ENCODE results near the gene OSM. TPM values are rescaled to one million over a fixed set of nuclear protein-coding genes. Genes with fewer than 3 reads are reported as not detected.

OSM gene
- polyA plus RNA-seq, 1 donor (not counting 4 experiments of a cell fraction or from before 2014, with no cell fraction given): not detected

GRCh38 chr22:30308093-30308492 lies 41.4 kb upstream of the OSM start:
- Histone ChIP-seq H3K4me2 (ENCODE audit: control insufficient read depth, extremely low read depth, insufficient read depth, low read depth, low read length) (no peak overlapping the region), H3K79me2 (ENCODE audit: control insufficient read depth, insufficient read depth, low read length) (peaks cover 41% of the 10 kb centered on the region), H4K20me1 (ENCODE audit: control insufficient read depth, extremely low read depth, insufficient read depth, low read length) (peaks cover 13% of the 10 kb centered on the region), H3K9me3 (ENCODE audit: control insufficient read depth, low read depth, low read length) (no peaks in the 10 kb centered on the region), H3K9me1 (ENCODE audit: control insufficient read depth, extremely low read depth, insufficient read depth, low read length) (peaks cover 17% of the 10 kb centered on the region), H2AFZ (ENCODE audit: control insufficient read depth, low read length) (no peak overlapping the region), H3K27ac (ENCODE audit: control insufficient read depth, insufficient read depth, low read length) (no peak overlapping the region), H3K36me3 (ENCODE audit: control insufficient read depth in 2 of 2, extremely low read depth in 1 of 2, insufficient read depth in 2 of 2, low read length in 2 of 2) (peaks cover 3 to 10% of the 10 kb centered on the region in 2 experiments), H3K9ac (ENCODE audit: control insufficient read depth, extremely low read depth, insufficient read depth, low read length) (no peak overlapping the region), H3K4me1 (ENCODE audit: control insufficient read depth, extremely low read depth, insufficient read depth, low read length) (peaks cover 93% of the 10 kb centered on the region), H3K27me3 (ENCODE audit: control insufficient read depth, extremely low read depth, insufficient read depth, low read length) (no peaks in the 10 kb centered on the region), H3K4me3 (ENCODE audit: control insufficient read depth in 2 of 3, extremely low read depth in 1 of 3, insufficient read depth in 2 of 3, low read depth in 1 of 3, low read length in 3 of 3) (no peak overlapping the region)
- peak; percentile 39 for FAIRE-seq
- dilution Hi-C loops (cut with MboI; ENCODE audit: extremely low pct_ligation_motif_present, low sequenced_read_pairs): no loop called here
- TF ChIP-seq CTCF (optimal IDR thresholded peaks at IDR 0.05 in 1 of 3, IDR thresholded peaks at IDR 0.05 in 1 of 3, conservative IDR thresholded peaks at IDR 0.05 in 1 of 3; ENCODE audit: extremely low read depth in 1 of 3, insufficient read depth in 2 of 3, low read length in 3 of 3): no peak
- TF ChIP-seq EZH2 (IDR thresholded peaks at IDR 0.05; ENCODE audit: low read length): no peak
- DNase-seq (ENCODE audit: low read depth, low spot score): no peak

DNA sequence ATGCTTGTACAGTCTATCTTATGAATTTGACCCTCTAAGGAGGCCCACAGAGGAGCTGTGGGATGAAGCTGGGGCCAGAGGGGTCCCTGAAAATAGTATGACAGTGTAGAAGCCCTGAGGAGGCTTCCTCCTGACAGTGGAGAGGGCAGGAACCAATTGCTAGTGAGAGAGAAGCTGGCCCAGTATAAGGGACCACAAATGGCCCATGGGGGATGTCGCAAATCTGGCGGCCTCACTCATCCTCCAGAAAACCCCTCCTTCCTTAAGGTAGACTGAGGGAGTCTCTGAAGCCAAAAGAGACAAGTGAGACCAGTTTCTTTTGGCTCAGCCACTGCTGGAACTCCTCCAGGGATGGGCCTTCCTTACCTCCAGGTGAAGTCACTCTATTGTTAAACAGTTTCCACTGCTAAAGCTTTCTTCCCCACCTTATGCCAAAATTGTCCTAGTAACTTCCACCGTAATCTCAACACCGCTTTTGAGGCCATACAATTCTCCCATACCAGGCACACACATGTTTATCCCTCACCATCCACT lies 40.5 kb upstream of the OSM start:
- no peaks in the 10 kb centered on the region for H3K27me3 ChIP-seq (ENCODE audit: control insufficient read depth, extremely low read depth, insufficient read depth, low read length)
- H3K79me2 ChIP-seq (ENCODE audit: control insufficient read depth, insufficient read depth, low read length): peaks cover 41% of the 10 kb centered on the region
- no peak overlapping the region for H3K4me2 ChIP-seq (ENCODE audit: control insufficient read depth, extremely low read depth, insufficient read depth, low read depth, low read length)
- no peak for DNase-seq (ENCODE audit: low read depth, low spot score)
- TF ChIP-seq CTCF (optimal IDR thresholded peaks at IDR 0.05 in 1 of 3, IDR thresholded peaks at IDR 0.05 in 1 of 3, conservative IDR thresholded peaks at IDR 0.05 in 1 of 3; ENCODE audit: extremely low read depth in 1 of 3, insufficient read depth in 2 of 3, low read length in 3 of 3): no peak
- peaks cover 0 to 10% of the 10 kb centered on the region in 2 experiments for H3K36me3 ChIP-seq (ENCODE audit: control insufficient read depth in 2 of 2, extremely low read depth in 1 of 2, insufficient read depth in 2 of 2, low read length in 2 of 2)
- H3K4me1 ChIP-seq (ENCODE audit: control insufficient read depth, extremely low read depth, insufficient read depth, low read length): peaks cover 93% of the 10 kb centered on the region
- FAIRE-seq: peak; percentile 70
- no peak overlapping the region for H3K4me3 ChIP-seq (ENCODE audit: control insufficient read depth in 2 of 3, extremely low read depth in 1 of 3, insufficient read depth in 2 of 3, low read depth in 1 of 3, low read length in 3 of 3)
- H3K27ac ChIP-seq (ENCODE audit: control insufficient read depth, insufficient read depth, low read length): no peak overlapping the region
- dilution Hi-C loops (cut with MboI; ENCODE audit: extremely low pct_ligation_motif_present, low sequenced_read_pairs): no loop called here
- H2AFZ ChIP-seq (ENCODE audit: control insufficient read depth, low read length): no peak overlapping the region
- H3K9me3 ChIP-seq (ENCODE audit: control insufficient read depth, low read depth, low read length): no peaks in the 10 kb centered on the region
- H3K9ac ChIP-seq (ENCODE audit: control insufficient read depth, extremely low read depth, insufficient read depth, low read length): no peak overlapping the region
- H3K9me1 ChIP-seq (ENCODE audit: control insufficient read depth, extremely low read depth, insufficient read depth, low read length): peaks cover 15% of the 10 kb centered on the region
- peaks cover 8% of the 10 kb centered on the region for H4K20me1 ChIP-seq (ENCODE audit: control insufficient read depth, extremely low read depth, insufficient read depth, low read length)
